Breast epithelium (tissue), 4 donors: ENCODE data around the gene NR5A1. TPM values are rescaled to one million over a fixed set of nuclear protein-coding genes. Genes with fewer than 3 reads are reported as not detected.

Experiments
- DNase-seq, 2 donors: peaks; one replicate each; pipeline ENCODE4 v3.0.0-alpha.2; 2019; ENCODE audit warnings: low spot score in 2 of 2
- H3K27ac ChIP-seq, 2 donors: fragments of 200-600 bp; sonication (generic) in 1 of 2; one replicate each; pipeline ENCODE4 v1.5.1; 2016 to 2019; ENCODE audit warnings: mild to moderate bottlenecking in 1 of 2
- H3K27me3 ChIP-seq, 2 donors: fragments of 200-600 bp; sonication (generic) in 1 of 2; one replicate each; pipeline versions ENCODE4 v1.5.1 to v1.6.0; 2017 to 2019; ENCODE audit warnings: control low read depth in 1 of 2, mild to moderate bottlenecking in 1 of 2
- H3K36me3 ChIP-seq: fragments of 200-600 bp; one replicate; pipeline ENCODE4 v1.5.1; 2019
- H3K4me1 ChIP-seq, 2 donors: fragments of 200-600 bp; sonication (generic); one replicate each; pipeline ENCODE4 v1.5.1; 2016 to 2019; ENCODE audit warnings: control low read depth in 1 of 2
- H3K4me3 ChIP-seq, 3 donors: fragments of 200-600 bp; sonication (generic); 1 replicate in 2 of 3; 2 replicates in 1 of 3; pipeline ENCODE4 v1.5.1; 2016 to 2019; ENCODE audit warnings: mild to moderate bottlenecking in 3 of 3, moderate library complexity in 2 of 3
- H3K9me3 ChIP-seq, 2 donors: fragments of 200-600 bp; sonication (generic) in 1 of 2; one replicate each; pipeline ENCODE4 v1.5.1; 2016 to 2019; ENCODE audit warnings: control low read depth in 1 of 2
- CTCF ChIP-seq, 3 donors: fragments of 450-650 bp; IDR thresholded peaks; one replicate each; pipeline ENCODE4 v1.5.1; 2016 to 2017; ENCODE audit warnings: antibody characterized with exemption in 3 of 3, mild to moderate bottlenecking in 3 of 3, moderate library complexity in 3 of 3
- POLR2A ChIP-seq: fragments of 450-650 bp; IDR thresholded peaks from one replicate; pipeline ENCODE4 v1.6.1; 2016; ENCODE audit warnings: antibody characterized with exemption, mild to moderate bottlenecking, moderate library complexity
- POLR2AphosphoS5 ChIP-seq, 3 donors: sonication (generic); formaldehyde crosslinking; IDR thresholded peaks; one replicate each; pipeline ENCODE4 v1.6.1; 2017; ENCODE audit warnings: antibody characterized with exemption in 3 of 3
- intact Hi-C: fragments of 100-400 bp; cut with DNase I; formaldehyde crosslinking; loops from one replicate; pipeline ENCODE4 v1.15.1; 2023; ENCODE audit warnings: low total_unique reads
- total RNA-seq, 3 donors: library from RNA; depleted of rRNA; stranded (reverse); fragments of >200 nt; gene quantifications; one replicate each; pipeline ENCODE4 v1.1.0, GENCODE V29; 2016

The NR5A1 gene
- total RNA-seq, 3 donors from 2014 or later = not detected

GRCh38 chr9:124447297-124447661, 59.9 kb downstream of the NR5A1 start:
- intact Hi-C loops = no loop called here
- no peak for DNase-seq
- no peaks in the 10 kb centered on the region for H3K9me3 ChIP-seq
- H3K4me1 ChIP-seq = no peaks in the 10 kb centered on the region
- no peak overlapping the region for H3K4me3 ChIP-seq
- no peaks in the 10 kb centered on the region for H3K36me3 ChIP-seq
- peaks cover 0 to 26% of the 10 kb centered on the region in 2 donors for H3K27me3 ChIP-seq
- no peak overlapping the region for H3K27ac ChIP-seq
- TF ChIP-seq CTCF (IDR thresholded peaks at IDR 0.05) = no peak
- TF ChIP-seq POLR2A = no peak
- no peak for TF ChIP-seq POLR2AphosphoS5 (IDR thresholded peaks at IDR 0.05)

GRCh38 chr9:124444166-124444565, 63.0 kb downstream of the NR5A1 start:
- Histone ChIP-seq H3K36me3 (no peaks in the 10 kb centered on the region), H3K27ac (no peak overlapping the region), H3K27me3 (no peaks in the 10 kb centered on the region), H3K9me3 (no peaks in the 10 kb centered on the region), H3K4me1 (no peaks in the 10 kb centered on the region), H3K4me3 (no peak overlapping the region)
- DNase-seq = no peak
- intact Hi-C loops = no loop called here
- TF ChIP-seq CTCF (IDR thresholded peaks at IDR 0.05) (no peak), POLR2AphosphoS5 (IDR thresholded peaks at IDR 0.05) (no peak), POLR2A (no peak)

- H3K4me1 ChIP-seq = no peaks in the 10 kb centered on the region
- no peaks in the 10 kb centered on the region for H3K36me3 ChIP-seq
- no peaks in the 10 kb centered on the region for H3K27me3 ChIP-seq
- no peaks in the 10 kb centered on the region for H3K9me3 ChIP-seq
- intact Hi-C loops = no loop called here
- peak overlapping the region in 1 of 2 donors; percentile 5 for H3K27ac ChIP-seq
- TF ChIP-seq POLR2A (no peak), POLR2AphosphoS5 (IDR thresholded peaks at IDR 0.05) (no peak), CTCF (IDR thresholded peaks at IDR 0.05) (no peak)
- no peak for DNase-seq
- no peak overlapping the region for H3K4me3 ChIP-seq
Measured at GRCh38 chr9:124443625-124444024, 63.6 kb downstream of the NR5A1 start.

- intact Hi-C loops = no loop called here
- Histone ChIP-seq H3K4me1 (no peaks in the 10 kb centered on the region), H3K27me3 (no peaks in the 10 kb centered on the region), H3K9me3 (no peaks in the 10 kb centered on the region), H3K27ac (no peak overlapping the region), H3K4me3 (no peak overlapping the region), H3K36me3 (no peaks in the 10 kb centered on the region)
- TF ChIP-seq POLR2A = no peak
- TF ChIP-seq CTCF (IDR thresholded peaks at IDR 0.05) = no peak
- TF ChIP-seq POLR2AphosphoS5 (IDR thresholded peaks at IDR 0.05) = no peak
- peak in 1 of 2 donors; percentile 2 for DNase-seq
Measured at GRCh38 chr9:124442826-124443225, 64.4 kb downstream of the NR5A1 start.

- Histone ChIP-seq H3K36me3 (no peaks in the 10 kb centered on the region), H3K27ac (no peak overlapping the region), H3K27me3 (no peaks in the 10 kb centered on the region), H3K9me3 (no peaks in the 10 kb centered on the region), H3K4me3 (no peak overlapping the region), H3K4me1 (no peaks in the 10 kb centered on the region)
- DNase-seq = no peak
- TF ChIP-seq POLR2AphosphoS5 (IDR thresholded peaks at IDR 0.05) (no peak), CTCF (IDR thresholded peaks at IDR 0.05) (no peak), POLR2A (no peak)
- intact Hi-C loops = no loop called here
Measured at GRCh38 chr9:124442379-124442778, 64.8 kb downstream of the NR5A1 start.
